VCaP (cell line): Measurements from ENCODE around the gene ERICH3.
A peak's percentile ranks its signal among the peaks of the same experiment; 100 is the strongest.

Experiments
- H3K27ac ChIP-seq: fragments of 450-650 bp; 2 replicates; pipeline ENCODE4 v1.5.1; 2017
- TF ChIP-seq, protein P1 (sequence below): fragments of 450-650 bp; conservative IDR thresholded peaks from 2 replicates; pipeline ENCODE4 v1.5.1; 2017; ENCODE audit warnings: mild to moderate bottlenecking, moderate library complexity

ERICH3 gene

DNA sequence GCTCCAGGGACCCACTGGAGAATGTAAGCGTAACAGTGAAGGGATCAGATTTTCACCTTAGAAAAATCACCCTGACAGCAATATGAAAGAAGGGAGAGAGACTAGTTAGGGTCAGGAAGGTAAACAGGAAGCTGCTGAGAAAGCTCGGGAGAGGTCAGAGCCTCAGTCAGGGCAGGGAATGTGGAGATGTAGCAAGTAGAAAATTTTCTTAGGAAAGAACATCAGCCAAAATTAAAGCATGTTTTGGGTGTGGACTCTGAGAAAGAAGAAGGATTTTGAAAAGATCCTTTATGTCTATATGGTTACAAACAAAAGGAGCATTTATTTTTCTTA, 16.7 kb upstream of the ERICH3 start:
- H3K27ac ChIP-seq = no peak overlapping the region
- TF ChIP-seq, protein P1, sequence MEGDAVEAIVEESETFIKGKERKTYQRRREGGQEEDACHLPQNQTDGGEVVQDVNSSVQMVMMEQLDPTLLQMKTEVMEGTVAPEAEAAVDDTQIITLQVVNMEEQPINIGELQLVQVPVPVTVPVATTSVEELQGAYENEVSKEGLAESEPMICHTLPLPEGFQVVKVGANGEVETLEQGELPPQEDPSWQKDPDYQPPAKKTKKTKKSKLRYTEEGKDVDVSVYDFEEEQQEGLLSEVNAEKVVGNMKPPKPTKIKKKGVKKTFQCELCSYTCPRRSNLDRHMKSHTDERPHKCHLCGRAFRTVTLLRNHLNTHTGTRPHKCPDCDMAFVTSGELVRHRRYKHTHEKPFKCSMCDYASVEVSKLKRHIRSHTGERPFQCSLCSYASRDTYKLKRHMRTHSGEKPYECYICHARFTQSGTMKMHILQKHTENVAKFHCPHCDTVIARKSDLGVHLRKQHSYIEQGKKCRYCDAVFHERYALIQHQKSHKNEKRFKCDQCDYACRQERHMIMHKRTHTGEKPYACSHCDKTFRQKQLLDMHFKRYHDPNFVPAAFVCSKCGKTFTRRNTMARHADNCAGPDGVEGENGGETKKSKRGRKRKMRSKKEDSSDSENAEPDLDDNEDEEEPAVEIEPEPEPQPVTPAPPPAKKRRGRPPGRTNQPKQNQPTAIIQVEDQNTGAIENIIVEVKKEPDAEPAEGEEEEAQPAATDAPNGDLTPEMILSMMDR = no peak

DNA sequence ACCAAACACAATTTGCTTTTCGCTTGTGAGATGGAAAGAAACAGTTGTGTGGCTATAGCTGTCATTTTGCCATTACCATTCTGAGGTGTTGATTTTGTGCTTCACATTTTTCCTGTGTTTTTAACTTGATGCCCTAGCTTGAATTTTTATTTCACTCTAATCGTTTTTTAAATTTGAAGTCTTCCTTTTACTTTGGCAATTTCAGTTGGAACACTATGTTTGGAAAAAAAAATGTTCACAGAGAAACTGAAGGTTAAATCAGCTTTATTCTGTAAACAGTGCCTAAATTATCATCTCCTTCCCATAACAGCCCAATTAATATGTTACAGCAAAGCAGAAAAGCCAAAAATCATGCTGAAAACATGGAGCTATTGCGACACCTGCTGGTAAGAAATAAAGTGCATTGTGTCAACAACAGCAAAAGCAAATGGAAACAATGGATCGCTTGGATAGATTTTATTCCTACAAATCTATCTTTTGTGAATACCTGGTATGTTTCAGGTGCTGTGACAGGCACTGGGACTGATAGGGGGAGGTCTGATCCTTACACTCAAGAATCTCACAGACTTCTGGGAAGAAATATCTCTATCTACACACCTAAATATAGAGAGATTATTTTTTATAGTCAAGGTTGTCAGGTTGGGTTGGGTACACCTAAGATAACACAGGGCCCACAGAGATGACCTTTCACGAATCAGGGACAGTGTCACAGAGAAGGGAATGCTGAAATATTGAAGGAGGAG, 16.2 kb upstream of the ERICH3 start:
- H3K27ac ChIP-seq = no peak overlapping the region
- TF ChIP-seq, protein P1 = peak; percentile 81

DNA sequence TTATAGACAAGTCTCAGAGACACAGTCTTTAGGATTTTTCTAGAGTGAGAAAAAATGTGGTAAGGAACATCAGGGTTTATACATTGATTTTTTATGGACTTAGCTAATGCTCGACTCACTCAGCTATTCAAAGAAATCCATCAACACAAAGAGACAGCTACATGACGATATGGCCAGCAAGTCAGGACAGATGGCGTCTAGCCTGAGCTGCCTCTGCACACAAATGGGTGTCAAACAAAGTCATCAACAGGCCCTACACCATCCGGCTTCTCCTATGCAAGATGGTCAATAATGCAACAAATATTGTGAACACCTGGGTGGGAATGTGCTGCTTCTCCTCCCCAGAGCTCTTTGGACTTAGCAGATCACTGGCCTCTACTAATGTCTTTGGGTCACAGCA, 13.3 kb upstream of the ERICH3 start:
- TF ChIP-seq, protein P1 = no peak

DNA sequence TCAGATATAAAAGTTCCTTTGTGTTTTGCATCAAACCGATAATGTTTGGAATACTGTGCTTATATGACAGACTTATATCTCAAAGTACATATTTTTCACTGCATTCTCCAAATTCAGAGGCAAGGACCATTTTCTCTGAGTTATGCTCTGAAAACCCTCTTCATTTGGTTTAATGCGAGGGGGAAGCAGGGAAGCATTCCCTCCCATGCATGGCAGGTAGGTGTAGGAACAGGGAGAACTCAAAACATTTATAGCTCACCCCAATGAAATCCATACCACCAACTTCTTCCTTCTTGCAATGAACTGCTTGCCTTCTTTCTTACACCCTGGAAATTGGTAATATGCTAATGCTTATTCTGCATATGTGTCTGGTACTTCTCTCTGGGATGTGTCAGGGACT, 10.7 kb upstream of the ERICH3 start:
- no peak overlapping the region for H3K27ac ChIP-seq
- TF ChIP-seq, protein P1 = no peak

More for the DNA sequence above, 13.3 kb upstream of the ERICH3 start:
- no peak overlapping the region for H3K27ac ChIP-seq

DNA sequence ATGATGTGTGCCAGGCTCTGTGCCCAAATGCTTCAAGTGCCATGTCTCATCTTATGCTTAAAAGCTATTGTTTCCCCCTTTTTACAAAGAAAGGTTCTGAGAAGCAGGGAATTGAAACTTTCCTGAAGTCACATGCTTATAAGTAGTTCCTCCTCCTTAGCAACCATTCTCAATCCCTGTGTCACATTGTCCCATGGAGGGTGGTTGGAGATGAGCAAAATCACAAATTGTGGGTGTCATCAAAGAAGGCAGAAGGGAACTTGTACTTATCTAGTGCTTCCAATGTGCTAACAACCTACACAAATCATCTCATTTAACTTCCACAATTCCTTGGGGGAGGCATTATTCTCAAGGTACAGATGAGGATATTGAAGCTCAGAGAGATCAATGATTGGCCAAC, 10.1 kb upstream of the ERICH3 start:
- H3K27ac ChIP-seq = no peak overlapping the region
- TF ChIP-seq, protein P1 = no peak

DNA sequence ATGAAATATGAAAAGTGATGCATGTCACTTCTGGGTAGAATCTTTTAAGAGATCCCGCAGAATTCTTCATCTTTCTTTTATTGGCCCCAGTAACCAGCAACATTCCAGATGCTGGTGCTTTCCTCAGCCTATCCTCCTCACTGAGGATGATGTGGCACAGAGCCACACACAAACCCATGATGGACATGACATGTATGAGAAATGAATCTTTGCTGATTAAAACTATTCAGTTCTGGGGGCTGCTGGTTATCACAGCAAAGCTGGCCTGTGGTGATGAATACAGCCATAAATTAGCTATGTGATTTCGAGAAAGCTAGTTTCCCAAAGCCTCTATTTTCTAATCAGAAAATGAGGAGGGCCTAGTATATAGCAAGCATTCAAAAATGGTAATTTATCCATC, 8.3 kb upstream of the ERICH3 start:
- TF ChIP-seq, protein P1 = no peak
- no peak overlapping the region for H3K27ac ChIP-seq

DNA sequence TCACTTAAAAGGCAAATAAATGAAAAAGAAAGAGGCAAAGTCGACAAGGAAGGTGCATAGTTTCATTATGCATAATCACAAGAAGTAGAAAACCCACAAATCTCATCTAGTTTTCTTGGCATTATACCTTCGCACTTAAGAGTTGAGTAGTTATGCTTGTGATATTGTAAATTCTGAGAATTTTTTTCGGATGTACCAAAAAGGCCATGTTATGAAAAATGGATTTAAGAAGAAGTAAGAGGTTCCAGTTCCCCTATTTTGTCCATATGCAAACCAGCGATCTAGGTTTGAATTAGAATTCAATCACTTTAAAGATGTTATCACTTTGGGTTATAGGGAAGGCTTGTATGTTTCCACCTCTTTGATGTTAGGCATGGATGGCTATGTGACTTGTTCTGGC, 7.9 kb upstream of the ERICH3 start:
- TF ChIP-seq, protein P1 = no peak
- no peak overlapping the region for H3K27ac ChIP-seq
